ENCODE data around the gene C10orf53. TPM values are rescaled to one million over a fixed set of nuclear protein-coding genes. Genes with fewer than 3 reads are reported as not detected.

Gene C10orf53
- total RNA-seq, 1 experiment from 2014 or later = not detected

DNA sequence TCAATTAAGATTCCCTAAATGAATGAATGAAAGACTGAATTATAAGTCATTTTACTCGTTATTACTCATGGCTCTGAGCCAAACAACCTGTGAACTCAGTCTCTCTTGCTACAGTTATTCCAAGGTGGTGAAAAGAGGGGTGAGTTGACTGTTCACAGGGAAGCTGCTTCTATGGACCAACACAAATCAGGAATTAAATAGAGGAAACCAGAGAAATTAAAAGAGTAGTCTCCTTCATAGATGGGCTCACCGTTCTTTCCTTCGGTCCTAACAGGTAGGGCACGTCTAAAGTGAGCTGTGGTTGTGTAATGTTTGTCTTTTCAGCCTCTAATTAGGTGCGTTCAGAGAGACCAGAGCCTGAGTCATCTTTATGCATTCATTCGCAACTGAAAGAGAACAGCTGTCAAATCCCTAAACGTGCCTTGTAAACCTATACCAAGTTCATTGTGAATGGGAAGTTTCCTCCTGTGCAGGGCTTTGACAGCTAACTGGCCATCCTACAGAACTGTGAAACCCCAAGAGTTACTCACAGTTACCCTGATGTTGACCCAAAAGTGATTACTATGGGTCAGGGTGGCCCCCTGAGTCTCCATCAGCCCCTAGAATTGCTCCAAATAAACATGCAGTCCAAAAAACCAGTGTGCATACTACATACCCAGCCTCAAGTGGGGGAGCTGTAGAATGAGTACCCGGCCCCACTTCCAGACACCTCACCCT is 18.2 kb upstream of the C10orf53 start:
- H2AFZ ChIP-seq (ENCODE audit: low read length) = no peak overlapping the region
- no peak overlapping the region for H3K27ac ChIP-seq (ENCODE audit: insufficient read length, low read depth, low read length)
- H3K4ac ChIP-seq (ENCODE audit: low read depth, low read length) = no peak overlapping the region
- no peak overlapping the region for H3K23ac ChIP-seq (ENCODE audit: insufficient read length, low read depth, low read length)
- H3K9ac ChIP-seq (ENCODE audit: extremely low read depth, insufficient read length, low read length) = no peak overlapping the region
- no peaks in the 10 kb centered on the region for H3K9me3 ChIP-seq (ENCODE audit: control insufficient read depth, low read depth, low read length)
- no peaks in the 10 kb centered on the region for H3K79me1 ChIP-seq (ENCODE audit: insufficient read depth, low read depth, low read length, poor library complexity, severe bottlenecking)
- H4K20me1 ChIP-seq (ENCODE audit: control insufficient read depth, insufficient read depth, insufficient read length) = no peaks in the 10 kb centered on the region
- H3K4me1 ChIP-seq (ENCODE audit: insufficient read depth, low read length) = no peaks in the 10 kb centered on the region
- H2BK5ac ChIP-seq (ENCODE audit: insufficient read length, low read length) = no peak overlapping the region
- H3K4me2 ChIP-seq (ENCODE audit: insufficient read depth, insufficient read length, low read length) = no peak overlapping the region
- no peak overlapping the region for H2BK12ac ChIP-seq (ENCODE audit: insufficient read length, low read depth, low read length)
- no peaks in the 10 kb centered on the region for H3K79me2 ChIP-seq (ENCODE audit: insufficient read depth, low read length)
- peak; percentile 28 for DNase-seq
- H3K14ac ChIP-seq (ENCODE audit: insufficient read depth, low read length) = no peak overlapping the region
- no peak overlapping the region for H4K91ac ChIP-seq (ENCODE audit: insufficient read length, low read depth, low read length)
- TF ChIP-seq, protein P1, sequence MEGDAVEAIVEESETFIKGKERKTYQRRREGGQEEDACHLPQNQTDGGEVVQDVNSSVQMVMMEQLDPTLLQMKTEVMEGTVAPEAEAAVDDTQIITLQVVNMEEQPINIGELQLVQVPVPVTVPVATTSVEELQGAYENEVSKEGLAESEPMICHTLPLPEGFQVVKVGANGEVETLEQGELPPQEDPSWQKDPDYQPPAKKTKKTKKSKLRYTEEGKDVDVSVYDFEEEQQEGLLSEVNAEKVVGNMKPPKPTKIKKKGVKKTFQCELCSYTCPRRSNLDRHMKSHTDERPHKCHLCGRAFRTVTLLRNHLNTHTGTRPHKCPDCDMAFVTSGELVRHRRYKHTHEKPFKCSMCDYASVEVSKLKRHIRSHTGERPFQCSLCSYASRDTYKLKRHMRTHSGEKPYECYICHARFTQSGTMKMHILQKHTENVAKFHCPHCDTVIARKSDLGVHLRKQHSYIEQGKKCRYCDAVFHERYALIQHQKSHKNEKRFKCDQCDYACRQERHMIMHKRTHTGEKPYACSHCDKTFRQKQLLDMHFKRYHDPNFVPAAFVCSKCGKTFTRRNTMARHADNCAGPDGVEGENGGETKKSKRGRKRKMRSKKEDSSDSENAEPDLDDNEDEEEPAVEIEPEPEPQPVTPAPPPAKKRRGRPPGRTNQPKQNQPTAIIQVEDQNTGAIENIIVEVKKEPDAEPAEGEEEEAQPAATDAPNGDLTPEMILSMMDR (conservative IDR thresholded peaks at IDR 0.05) = no peak
- no peak overlapping the region for H4K5ac ChIP-seq (ENCODE audit: insufficient read length, low read depth, low read length)
- WGBS (ENCODE audit: extremely low coverage, insufficient read length, low lambda C conversion rate) = no CpG with 5 or more reads among the region's 8 CpGs
- Mint-ChIP-seq H3K4me1 (peaks cover 12 to 13% of the 10 kb centered on the region in 2 experiments), H3K27ac (no peak overlapping the region), H3K4me3 (no peak overlapping the region), H3K27me3 (ENCODE audit: low read depth) (peaks cover 89% of the 10 kb centered on the region), H3K9me3 (peaks cover 13 to 19% of the 10 kb centered on the region in 2 experiments), H3K36me3 (ENCODE audit: insufficient read depth in 1 of 3, low read depth in 3 of 3) (peaks cover 0 to 10% (median 8%) of the 10 kb centered on the region in 3 experiments; a peak in 5 of 7 replicates)
- no peaks in the 10 kb centered on the region for H3K23me2 ChIP-seq (ENCODE audit: insufficient read length, low read depth, low read length, poor library complexity, severe bottlenecking)
- no peak overlapping the region for H2AK5ac ChIP-seq (ENCODE audit: insufficient read length, low read length)
- H2BK20ac ChIP-seq (ENCODE audit: low read depth, low read length, poor library complexity, severe bottlenecking) = no peak overlapping the region
- no peak overlapping the region for H2BK15ac ChIP-seq (ENCODE audit: low read depth, low read length)
- no peak overlapping the region for H2BK120ac ChIP-seq (ENCODE audit: low read depth, low read length, poor library complexity, severe bottlenecking)
- no peak overlapping the region for H3K18ac ChIP-seq (ENCODE audit: insufficient read length, low read depth, low read length)
- H3K27me3 ChIP-seq (ENCODE audit: insufficient read depth, low read length) = no peaks in the 10 kb centered on the region; the same call in 1 of the 2 replicates
- H4K8ac ChIP-seq (replicated peaks; ENCODE audit: insufficient read length, low read depth, low read length) = no peak overlapping the region
- H3T11ph ChIP-seq (ENCODE audit: low read length) = no peak overlapping the region
- H3K56ac ChIP-seq (ENCODE audit: insufficient read length, low read depth, low read length) = no peak overlapping the region
